Measurements from ENCODE around the gene DUSP22.

DNA sequence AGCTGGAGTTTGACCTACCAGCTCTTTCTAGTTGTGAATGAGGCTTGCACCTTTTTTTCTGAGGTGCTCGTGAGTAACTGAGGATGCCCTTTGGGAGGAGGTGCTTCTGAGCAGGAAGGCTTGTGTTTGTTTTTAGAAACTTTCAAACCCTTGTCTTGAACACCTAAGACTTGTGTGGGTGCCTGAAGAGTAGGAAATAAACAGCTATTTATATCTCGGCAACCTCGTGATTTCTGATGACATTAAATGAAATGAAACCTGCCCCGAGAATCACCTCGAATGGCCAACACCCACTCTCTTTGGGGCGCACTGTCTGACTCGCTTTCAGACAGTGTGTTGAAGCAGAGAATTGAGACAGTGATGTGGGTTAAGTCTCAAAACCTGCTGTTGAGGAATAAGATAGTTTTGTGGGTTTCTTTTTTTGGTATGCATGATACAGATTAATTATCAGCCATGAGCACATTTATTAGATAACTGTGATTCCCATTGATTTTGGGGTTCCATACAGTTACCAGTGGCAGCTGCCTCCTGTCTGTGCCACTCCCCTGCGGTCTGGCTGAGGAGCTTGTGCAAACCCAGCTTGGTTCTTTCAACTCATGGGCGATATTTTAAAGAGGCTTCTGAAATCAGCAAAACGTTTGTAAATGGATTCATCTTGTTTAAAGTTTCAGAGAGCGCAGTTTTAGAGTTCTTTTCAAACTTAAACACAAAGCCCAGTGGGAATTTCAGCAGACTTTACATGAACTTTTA lies 107.7 kb downstream of the DUSP22 start:
- TF ChIP-seq, protein P1, sequence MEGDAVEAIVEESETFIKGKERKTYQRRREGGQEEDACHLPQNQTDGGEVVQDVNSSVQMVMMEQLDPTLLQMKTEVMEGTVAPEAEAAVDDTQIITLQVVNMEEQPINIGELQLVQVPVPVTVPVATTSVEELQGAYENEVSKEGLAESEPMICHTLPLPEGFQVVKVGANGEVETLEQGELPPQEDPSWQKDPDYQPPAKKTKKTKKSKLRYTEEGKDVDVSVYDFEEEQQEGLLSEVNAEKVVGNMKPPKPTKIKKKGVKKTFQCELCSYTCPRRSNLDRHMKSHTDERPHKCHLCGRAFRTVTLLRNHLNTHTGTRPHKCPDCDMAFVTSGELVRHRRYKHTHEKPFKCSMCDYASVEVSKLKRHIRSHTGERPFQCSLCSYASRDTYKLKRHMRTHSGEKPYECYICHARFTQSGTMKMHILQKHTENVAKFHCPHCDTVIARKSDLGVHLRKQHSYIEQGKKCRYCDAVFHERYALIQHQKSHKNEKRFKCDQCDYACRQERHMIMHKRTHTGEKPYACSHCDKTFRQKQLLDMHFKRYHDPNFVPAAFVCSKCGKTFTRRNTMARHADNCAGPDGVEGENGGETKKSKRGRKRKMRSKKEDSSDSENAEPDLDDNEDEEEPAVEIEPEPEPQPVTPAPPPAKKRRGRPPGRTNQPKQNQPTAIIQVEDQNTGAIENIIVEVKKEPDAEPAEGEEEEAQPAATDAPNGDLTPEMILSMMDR (conservative IDR thresholded peaks at IDR 0.05; ENCODE audit: low read depth in 2 of 2): no peak
- no peak for TF ChIP-seq ZNF331 (CRISPR knock-in tag; IDR thresholded peaks at IDR 0.05; ENCODE audit: low read depth)
- no peak for TF ChIP-seq EZH2 (IDR thresholded peaks at IDR 0.05; ENCODE audit: low read depth, unreplicated experiment)
- TF ChIP-seq, protein P2, sequence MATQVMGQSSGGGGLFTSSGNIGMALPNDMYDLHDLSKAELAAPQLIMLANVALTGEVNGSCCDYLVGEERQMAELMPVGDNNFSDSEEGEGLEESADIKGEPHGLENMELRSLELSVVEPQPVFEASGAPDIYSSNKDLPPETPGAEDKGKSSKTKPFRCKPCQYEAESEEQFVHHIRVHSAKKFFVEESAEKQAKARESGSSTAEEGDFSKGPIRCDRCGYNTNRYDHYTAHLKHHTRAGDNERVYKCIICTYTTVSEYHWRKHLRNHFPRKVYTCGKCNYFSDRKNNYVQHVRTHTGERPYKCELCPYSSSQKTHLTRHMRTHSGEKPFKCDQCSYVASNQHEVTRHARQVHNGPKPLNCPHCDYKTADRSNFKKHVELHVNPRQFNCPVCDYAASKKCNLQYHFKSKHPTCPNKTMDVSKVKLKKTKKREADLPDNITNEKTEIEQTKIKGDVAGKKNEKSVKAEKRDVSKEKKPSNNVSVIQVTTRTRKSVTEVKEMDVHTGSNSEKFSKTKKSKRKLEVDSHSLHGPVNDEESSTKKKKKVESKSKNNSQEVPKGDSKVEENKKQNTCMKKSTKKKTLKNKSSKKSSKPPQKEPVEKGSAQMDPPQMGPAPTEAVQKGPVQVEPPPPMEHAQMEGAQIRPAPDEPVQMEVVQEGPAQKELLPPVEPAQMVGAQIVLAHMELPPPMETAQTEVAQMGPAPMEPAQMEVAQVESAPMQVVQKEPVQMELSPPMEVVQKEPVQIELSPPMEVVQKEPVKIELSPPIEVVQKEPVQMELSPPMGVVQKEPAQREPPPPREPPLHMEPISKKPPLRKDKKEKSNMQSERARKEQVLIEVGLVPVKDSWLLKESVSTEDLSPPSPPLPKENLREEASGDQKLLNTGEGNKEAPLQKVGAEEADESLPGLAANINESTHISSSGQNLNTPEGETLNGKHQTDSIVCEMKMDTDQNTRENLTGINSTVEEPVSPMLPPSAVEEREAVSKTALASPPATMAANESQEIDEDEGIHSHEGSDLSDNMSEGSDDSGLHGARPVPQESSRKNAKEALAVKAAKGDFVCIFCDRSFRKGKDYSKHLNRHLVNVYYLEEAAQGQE (IDR thresholded peaks at IDR 0.05; ENCODE audit: unreplicated experiment): no peak
- no peak for TF ChIP-seq POLR2AphosphoS5 (IDR thresholded peaks at IDR 0.05; ENCODE audit: low read depth)
- no peak for TF ChIP-seq EZH2phosphoT487 (IDR thresholded peaks at IDR 0.05; ENCODE audit: unreplicated experiment)
- TF ChIP-seq ZNF114 (CRISPR knock-in tag; IDR thresholded peaks at IDR 0.05): no peak
- TF ChIP-seq JUNB (IDR thresholded peaks at IDR 0.05; ENCODE audit: unreplicated experiment): no peak
- no peak for TF ChIP-seq CREB1 (CRISPR knock-in tag; IDR thresholded peaks at IDR 0.05; ENCODE audit: low read depth)
- TF ChIP-seq STAT1 (IDR thresholded peaks at IDR 0.05; ENCODE audit: unreplicated experiment): no peak
- TF ChIP-seq, protein P3, sequence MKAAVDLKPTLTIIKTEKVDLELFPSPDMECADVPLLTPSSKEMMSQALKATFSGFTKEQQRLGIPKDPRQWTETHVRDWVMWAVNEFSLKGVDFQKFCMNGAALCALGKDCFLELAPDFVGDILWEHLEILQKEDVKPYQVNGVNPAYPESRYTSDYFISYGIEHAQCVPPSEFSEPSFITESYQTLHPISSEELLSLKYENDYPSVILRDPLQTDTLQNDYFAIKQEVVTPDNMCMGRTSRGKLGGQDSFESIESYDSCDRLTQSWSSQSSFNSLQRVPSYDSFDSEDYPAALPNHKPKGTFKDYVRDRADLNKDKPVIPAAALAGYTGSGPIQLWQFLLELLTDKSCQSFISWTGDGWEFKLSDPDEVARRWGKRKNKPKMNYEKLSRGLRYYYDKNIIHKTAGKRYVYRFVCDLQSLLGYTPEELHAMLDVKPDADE (IDR thresholded peaks at IDR 0.05): no peak
- no peak for TF ChIP-seq NANOG (IDR thresholded peaks at IDR 0.05; ENCODE audit: borderline replicate concordance)
